Brain microvascular endothelial cell (primary cell): Measurements from ENCODE around the gene PIR.

Source experiments
- DNase-seq: peaks from one replicate; pipeline ENCODE4 v3.0.0-alpha.2; 2020
- H3K27ac ChIP-seq: fragments of 250-450 bp; sonication (Bioruptor Pico); 2 replicates; pipeline ENCODE4 v1.5.1; 2020; ENCODE audit warnings: mild to moderate bottlenecking, moderate library complexity
- H3K27me3 ChIP-seq: fragments of 250-450 bp; sonication (Bioruptor Pico); replicated peaks from 2 replicates; pipeline ENCODE4 v1.5.1; 2020; ENCODE audit warnings: mild to moderate bottlenecking
- H3K36me3 ChIP-seq: fragments of 250-450 bp; sonication (Bioruptor Pico); replicated peaks from 2 replicates; pipeline ENCODE4 v1.5.1; 2020; ENCODE audit warnings: mild to moderate bottlenecking
- H3K4me3 ChIP-seq: 2 replicates; pipeline ENCODE4 v1.5.1; 2011; ENCODE audit warnings: low read depth, mild to moderate bottlenecking, control low read depth, low read length, moderate library complexity
- CTCF ChIP-seq: IDR thresholded peaks from 2 replicates; pipeline ENCODE4 v1.5.1; 2011; ENCODE audit warnings: low read depth, mild to moderate bottlenecking, moderate library complexity, low read length, control low read depth, inconsistent platforms; ENCODE audit errors: missing control alignments
- in situ Hi-C: cut with HindIII; loops from 2 replicates; pipeline ENCODE4 v1.10.0; 2017; ENCODE audit warnings: low sequenced_read_pairs, low pct_ligation_motif_present

PIR gene

GRCh38 chrX:15384304-15384703 is 108.8 kb downstream of the PIR start, which contains the start of gene VEGFD:
TSS of gene VEGFD (minus strand) at chrX:15384413. CDS start at chrX:15383946, 467 bp downstream.
- H3K36me3 ChIP-seq = no peaks in the 10 kb centered on the region
- in situ Hi-C loops = no loop called here
- no peak for TF ChIP-seq CTCF
- peak; percentile 2 for DNase-seq
- no peak within 1 kb of the TSS for H3K4me3 ChIP-seq
- H3K27me3 ChIP-seq = no peaks in the 10 kb centered on the region
- no peak within 1 kb of the TSS for H3K27ac ChIP-seq

GRCh38 chrX:15382813-15383212 is 110.3 kb downstream of the PIR start:
- no peak overlapping the region for H3K4me3 ChIP-seq
- no peak overlapping the region for H3K27ac ChIP-seq
- in situ Hi-C loops = no loop called here
- no peaks in the 10 kb centered on the region for H3K36me3 ChIP-seq
- TF ChIP-seq CTCF = peak; percentile 10
- no peak for DNase-seq
- no peaks in the 10 kb centered on the region for H3K27me3 ChIP-seq

- Histone ChIP-seq H3K27ac (no peak overlapping the region), H3K27me3 (no peaks in the 10 kb centered on the region), H3K4me3 (no peak overlapping the region), H3K36me3 (no peaks in the 10 kb centered on the region)
- in situ Hi-C loops = no loop called here
- TF ChIP-seq CTCF = no peak
- DNase-seq = no peak
Measured at GRCh38 chrX:15376956-15377355, 116.2 kb downstream of the PIR start.

GRCh38 chrX:15373976-15374375 is 119.2 kb downstream of the PIR start:
- H3K36me3 ChIP-seq = no peaks in the 10 kb centered on the region
- no peak overlapping the region for H3K4me3 ChIP-seq
- in situ Hi-C loops = no loop called here
- H3K27ac ChIP-seq = no peak overlapping the region
- no peaks in the 10 kb centered on the region for H3K27me3 ChIP-seq
- no peak for TF ChIP-seq CTCF
- DNase-seq = no peak

GRCh38 chrX:15366506-15367352 is 126.4 kb downstream of the PIR start:
- TF ChIP-seq CTCF = no peak

More at GRCh38 chrX:15366506-15367352, 126.4 kb downstream of the PIR start:
- no peak overlapping the region for H3K27ac ChIP-seq
- H3K27me3 ChIP-seq = no peaks in the 10 kb centered on the region
- in situ Hi-C loops = no loop called here
- no peaks in the 10 kb centered on the region for H3K36me3 ChIP-seq
- no peak for DNase-seq
- H3K4me3 ChIP-seq = no peak overlapping the region
